ENCODE measurements around the gene ABCA3. TPM values are rescaled to one million over a fixed set of nuclear protein-coding genes. Genes with fewer than 3 reads are reported as not detected.

The ABCA3 gene
- total and polyA plus RNA-seq, 2 of the 8 experiments (the other 6 are each of a cell fraction or from before 2014, with no cell fraction given): 5.7 to 7.9 TPM

DNA sequence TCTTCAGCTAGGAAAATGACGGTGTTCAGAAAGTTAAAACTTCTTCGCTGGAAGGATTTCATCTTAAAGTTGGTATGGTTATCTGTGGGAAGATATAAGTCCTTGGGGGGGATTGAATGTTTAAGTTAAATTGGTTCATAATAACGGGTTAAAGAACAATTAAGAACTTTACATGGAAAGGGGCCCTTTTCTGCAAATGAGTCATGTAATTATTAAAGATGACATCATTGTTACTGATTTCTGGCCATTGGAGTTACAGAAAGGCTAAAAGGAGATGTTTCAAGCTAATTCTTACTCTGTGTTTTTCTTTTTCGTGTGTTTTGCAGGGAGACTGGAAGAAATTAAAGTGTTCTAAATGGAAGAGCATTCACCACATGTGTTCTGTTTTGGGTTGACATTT is 20.6 kb upstream of the ABCA3 start (continued):
- TF ChIP-seq, protein P1, sequence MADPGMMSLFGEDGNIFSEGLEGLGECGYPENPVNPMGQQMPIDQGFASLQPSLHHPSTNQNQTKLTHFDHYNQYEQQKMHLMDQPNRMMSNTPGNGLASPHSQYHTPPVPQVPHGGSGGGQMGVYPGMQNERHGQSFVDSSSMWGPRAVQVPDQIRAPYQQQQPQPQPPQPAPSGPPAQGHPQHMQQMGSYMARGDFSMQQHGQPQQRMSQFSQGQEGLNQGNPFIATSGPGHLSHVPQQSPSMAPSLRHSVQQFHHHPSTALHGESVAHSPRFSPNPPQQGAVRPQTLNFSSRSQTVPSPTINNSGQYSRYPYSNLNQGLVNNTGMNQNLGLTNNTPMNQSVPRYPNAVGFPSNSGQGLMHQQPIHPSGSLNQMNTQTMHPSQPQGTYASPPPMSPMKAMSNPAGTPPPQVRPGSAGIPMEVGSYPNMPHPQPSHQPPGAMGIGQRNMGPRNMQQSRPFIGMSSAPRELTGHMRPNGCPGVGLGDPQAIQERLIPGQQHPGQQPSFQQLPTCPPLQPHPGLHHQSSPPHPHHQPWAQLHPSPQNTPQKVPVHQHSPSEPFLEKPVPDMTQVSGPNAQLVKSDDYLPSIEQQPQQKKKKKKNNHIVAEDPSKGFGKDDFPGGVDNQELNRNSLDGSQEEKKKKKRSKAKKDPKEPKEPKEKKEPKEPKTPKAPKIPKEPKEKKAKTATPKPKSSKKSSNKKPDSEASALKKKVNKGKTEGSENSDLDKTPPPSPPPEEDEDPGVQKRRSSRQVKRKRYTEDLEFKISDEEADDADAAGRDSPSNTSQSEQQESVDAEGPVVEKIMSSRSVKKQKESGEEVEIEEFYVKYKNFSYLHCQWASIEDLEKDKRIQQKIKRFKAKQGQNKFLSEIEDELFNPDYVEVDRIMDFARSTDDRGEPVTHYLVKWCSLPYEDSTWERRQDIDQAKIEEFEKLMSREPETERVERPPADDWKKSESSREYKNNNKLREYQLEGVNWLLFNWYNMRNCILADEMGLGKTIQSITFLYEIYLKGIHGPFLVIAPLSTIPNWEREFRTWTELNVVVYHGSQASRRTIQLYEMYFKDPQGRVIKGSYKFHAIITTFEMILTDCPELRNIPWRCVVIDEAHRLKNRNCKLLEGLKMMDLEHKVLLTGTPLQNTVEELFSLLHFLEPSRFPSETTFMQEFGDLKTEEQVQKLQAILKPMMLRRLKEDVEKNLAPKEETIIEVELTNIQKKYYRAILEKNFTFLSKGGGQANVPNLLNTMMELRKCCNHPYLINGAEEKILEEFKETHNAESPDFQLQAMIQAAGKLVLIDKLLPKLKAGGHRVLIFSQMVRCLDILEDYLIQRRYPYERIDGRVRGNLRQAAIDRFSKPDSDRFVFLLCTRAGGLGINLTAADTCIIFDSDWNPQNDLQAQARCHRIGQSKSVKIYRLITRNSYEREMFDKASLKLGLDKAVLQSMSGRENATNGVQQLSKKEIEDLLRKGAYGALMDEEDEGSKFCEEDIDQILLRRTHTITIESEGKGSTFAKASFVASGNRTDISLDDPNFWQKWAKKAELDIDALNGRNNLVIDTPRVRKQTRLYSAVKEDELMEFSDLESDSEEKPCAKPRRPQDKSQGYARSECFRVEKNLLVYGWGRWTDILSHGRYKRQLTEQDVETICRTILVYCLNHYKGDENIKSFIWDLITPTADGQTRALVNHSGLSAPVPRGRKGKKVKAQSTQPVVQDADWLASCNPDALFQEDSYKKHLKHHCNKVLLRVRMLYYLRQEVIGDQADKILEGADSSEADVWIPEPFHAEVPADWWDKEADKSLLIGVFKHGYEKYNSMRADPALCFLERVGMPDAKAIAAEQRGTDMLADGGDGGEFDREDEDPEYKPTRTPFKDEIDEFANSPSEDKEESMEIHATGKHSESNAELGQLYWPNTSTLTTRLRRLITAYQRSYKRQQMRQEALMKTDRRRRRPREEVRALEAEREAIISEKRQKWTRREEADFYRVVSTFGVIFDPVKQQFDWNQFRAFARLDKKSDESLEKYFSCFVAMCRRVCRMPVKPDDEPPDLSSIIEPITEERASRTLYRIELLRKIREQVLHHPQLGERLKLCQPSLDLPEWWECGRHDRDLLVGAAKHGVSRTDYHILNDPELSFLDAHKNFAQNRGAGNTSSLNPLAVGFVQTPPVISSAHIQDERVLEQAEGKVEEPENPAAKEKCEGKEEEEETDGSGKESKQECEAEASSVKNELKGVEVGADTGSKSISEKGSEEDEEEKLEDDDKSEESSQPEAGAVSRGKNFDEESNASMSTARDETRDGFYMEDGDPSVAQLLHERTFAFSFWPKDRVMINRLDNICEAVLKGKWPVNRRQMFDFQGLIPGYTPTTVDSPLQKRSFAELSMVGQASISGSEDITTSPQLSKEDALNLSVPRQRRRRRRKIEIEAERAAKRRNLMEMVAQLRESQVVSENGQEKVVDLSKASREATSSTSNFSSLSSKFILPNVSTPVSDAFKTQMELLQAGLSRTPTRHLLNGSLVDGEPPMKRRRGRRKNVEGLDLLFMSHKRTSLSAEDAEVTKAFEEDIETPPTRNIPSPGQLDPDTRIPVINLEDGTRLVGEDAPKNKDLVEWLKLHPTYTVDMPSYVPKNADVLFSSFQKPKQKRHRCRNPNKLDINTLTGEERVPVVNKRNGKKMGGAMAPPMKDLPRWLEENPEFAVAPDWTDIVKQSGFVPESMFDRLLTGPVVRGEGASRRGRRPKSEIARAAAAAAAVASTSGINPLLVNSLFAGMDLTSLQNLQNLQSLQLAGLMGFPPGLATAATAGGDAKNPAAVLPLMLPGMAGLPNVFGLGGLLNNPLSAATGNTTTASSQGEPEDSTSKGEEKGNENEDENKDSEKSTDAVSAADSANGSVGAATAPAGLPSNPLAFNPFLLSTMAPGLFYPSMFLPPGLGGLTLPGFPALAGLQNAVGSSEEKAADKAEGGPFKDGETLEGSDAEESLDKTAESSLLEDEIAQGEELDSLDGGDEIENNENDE (IDR thresholded peaks at IDR 0.05; ENCODE audit: insufficient replicate concordance, low read length): no peak
- TF ChIP-seq RFX5 (IDR thresholded peaks at IDR 0.05; ENCODE audit: borderline replicate concordance, low read depth, low read length): no peak
- TF ChIP-seq TCF12 (IDR thresholded peaks at IDR 0.05; ENCODE audit: low read depth, low read length): no peak
- TF ChIP-seq JUND (IDR thresholded peaks at IDR 0.05; ENCODE audit: low read length): no peak
- TF ChIP-seq EZH2 (IDR thresholded peaks at IDR 0.05; ENCODE audit: low read depth, low read length, severe bottlenecking): no peak
- TF ChIP-seq RNF2 (IDR thresholded peaks at IDR 0.05; ENCODE audit: borderline replicate concordance, low read depth, low read length, missing control alignments, poor library complexity, severe bottlenecking): no peak
- no peak for TF ChIP-seq KDM4A (IDR thresholded peaks at IDR 0.05; ENCODE audit: low read depth, low read length, severe bottlenecking)

All from H1 (cell line).